HepG2 (cell line): ENCODE measurements around the gene AP2S1. TPM values are rescaled to one million over a fixed set of nuclear protein-coding genes. Genes with fewer than 3 reads are reported as not detected.

Experiments
- AKAP8 ChIP-seq: sonication (generic); formaldehyde crosslinking; IDR thresholded peaks from 2 replicates; pipeline ENCODE4 v1.5.1; 2020; ENCODE audit warnings: mild to moderate bottlenecking, missing genetic modification reagents
- HES4 ChIP-seq: sonication (generic); formaldehyde crosslinking; IDR thresholded peaks from 2 replicates; pipeline ENCODE4 v1.9.0; 2021; ENCODE audit warnings: mild to moderate bottlenecking, missing genetic modification reagents, borderline replicate concordance
- HNF1B ChIP-seq: sonication (generic); formaldehyde crosslinking; IDR thresholded peaks from 2 replicates; pipeline ENCODE4 v1.5.1; 2020; ENCODE audit warnings: mild to moderate bottlenecking, moderate library complexity, missing genetic modification reagents
- KLF15 ChIP-seq: sonication (generic); formaldehyde crosslinking; IDR thresholded peaks from 2 replicates; pipeline ENCODE4 v1.8.1; 2023; ENCODE audit warnings: borderline replicate concordance, mild to moderate bottlenecking, inconsistent platforms, missing genetic modification reagents, mixed read lengths
- LCORL ChIP-seq, 2 experiments: fragments of 450-650 bp in 1 of 2; sonication (generic) in 1 of 2; formaldehyde crosslinking in 1 of 2; IDR thresholded peaks; 2 replicates each; pipeline versions ENCODE4 v1.5.0 to v1.6.1; 2017 to 2020; ENCODE audit warnings: antibody characterized with exemption in 1 of 2, missing genetic modification reagents in 1 of 2
- MED13 ChIP-seq: sonication (generic); formaldehyde crosslinking; IDR thresholded peaks from 2 replicates; pipeline ENCODE4 v1.5.0; 2020; ENCODE audit warnings: missing genetic modification reagents
- RBAK ChIP-seq: sonication (generic); formaldehyde crosslinking; IDR thresholded peaks from 2 replicates; pipeline ENCODE4 v1.5.1; 2020; ENCODE audit warnings: mild to moderate bottlenecking, missing genetic modification reagents
- TEAD3 ChIP-seq: optimal IDR thresholded peaks from 2 replicates; pipeline ENCODE3; 2016; ENCODE audit warnings: borderline replicate concordance
- TFDP1 ChIP-seq: IDR thresholded peaks from 2 replicates; pipeline ENCODE4 v1.6.1; 2016; ENCODE audit warnings: missing compliant biosample characterization, missing genetic modification reagents, borderline replicate concordance
- ZNF10 ChIP-seq: sonication (generic); formaldehyde crosslinking; IDR thresholded peaks from 2 replicates; pipeline ENCODE4 v1.4.0; 2020; ENCODE audit warnings: mild to moderate bottlenecking, low read depth, missing genetic modification reagents, borderline replicate concordance
- ZNF205 ChIP-seq: IDR thresholded peaks from 2 replicates; pipeline ENCODE4 v1.6.1; 2018; ENCODE audit warnings: missing biosample characterization, missing genetic modification reagents
- ZNF34 ChIP-seq: sonication (generic); formaldehyde crosslinking; IDR thresholded peaks from 2 replicates; pipeline ENCODE4 v1.4.0; 2020; ENCODE audit warnings: mild to moderate bottlenecking, missing genetic modification reagents, borderline replicate concordance
- ZNF383 ChIP-seq: sonication (generic); formaldehyde crosslinking; IDR thresholded peaks from 2 replicates; pipeline ENCODE4 v1.4.0; 2020; ENCODE audit warnings: missing genetic modification reagents, mild to moderate bottlenecking, borderline replicate concordance
- ZNF446 ChIP-seq: sonication (generic); formaldehyde crosslinking; IDR thresholded peaks from 2 replicates; pipeline ENCODE4 v1.5.0; 2020; ENCODE audit warnings: mild to moderate bottlenecking, missing genetic modification reagents
- ZNF484 ChIP-seq: sonication (generic); formaldehyde crosslinking; IDR thresholded peaks from 2 replicates; pipeline ENCODE4 v1.5.1; 2020; ENCODE audit warnings: mild to moderate bottlenecking, low read depth, missing genetic modification reagents, borderline replicate concordance
- ZNF549 ChIP-seq: sonication (generic); formaldehyde crosslinking; IDR thresholded peaks from 2 replicates; pipeline ENCODE4 v1.5.0; 2020; ENCODE audit warnings: missing genetic modification reagents
- ZNF569 ChIP-seq: sonication (generic); formaldehyde crosslinking; IDR thresholded peaks from 2 replicates; pipeline ENCODE4 v1.5.0; 2020; ENCODE audit warnings: mild to moderate bottlenecking, missing genetic modification reagents, moderate library complexity, borderline replicate concordance
- ZNF766 ChIP-seq: sonication (generic); formaldehyde crosslinking; IDR thresholded peaks from 2 replicates; pipeline ENCODE4 v1.5.0; 2020; ENCODE audit warnings: missing genetic modification reagents, borderline replicate concordance
- ZNF768 ChIP-seq: sonication (generic); formaldehyde crosslinking; IDR thresholded peaks from 2 replicates; pipeline ENCODE4 v1.4.0; 2020; ENCODE audit warnings: missing genetic modification reagents
- polyA plus RNA-seq, 8 experiments: library from polyadenylated mRNA; depleted of rRNA in 3 of 8; stranded (reverse) in 7 of 8; unstranded in 1 of 8; fragments of >200 nt; fragmentation: Illumina TruSeq in 4 of 8; extraction: Trizol in 4 of 8; gene quantifications; 2 replicates each; pipeline versions ENCODE4 v1.2.1 to v1.2.3, GENCODE V29; 2011 to 2016; ENCODE audit warnings: low read depth in 4 of 8, missing spikeins in 1 of 8, mixed read lengths in 1 of 8; ENCODE audit not compliant: insufficient read depth in 1 of 8
- total RNA-seq, 5 experiments: library from RNA; depleted of rRNA; stranded (reverse); fragments of >200 nt; fragmentation: Illumina TruSeq; extraction: Trizol; gene quantifications; 2 replicates each; pipeline ENCODE4 v1.2.3, GENCODE V29; 2016; ENCODE audit warnings: low read depth in 1 of 5
- TF ChIP-seq, protein P1 (sequence below): sonication (generic); formaldehyde crosslinking; IDR thresholded peaks from 2 replicates; pipeline ENCODE4 v1.4.0; 2020; ENCODE audit warnings: missing genetic modification reagents
- TF ChIP-seq, protein P2 (sequence below): sonication (generic); formaldehyde crosslinking; IDR thresholded peaks from 2 replicates; pipeline ENCODE4 v1.8.0; 2022; ENCODE audit warnings: mild to moderate bottlenecking, missing genetic modification reagents, moderate library complexity

AP2S1 gene
- total and polyA plus RNA-seq, 2 of the 13 experiments (the other 11 are each of a cell fraction or from before 2014, with no cell fraction given) = 45.2 to 86.1 TPM

- TF ChIP-seq, protein P1, sequence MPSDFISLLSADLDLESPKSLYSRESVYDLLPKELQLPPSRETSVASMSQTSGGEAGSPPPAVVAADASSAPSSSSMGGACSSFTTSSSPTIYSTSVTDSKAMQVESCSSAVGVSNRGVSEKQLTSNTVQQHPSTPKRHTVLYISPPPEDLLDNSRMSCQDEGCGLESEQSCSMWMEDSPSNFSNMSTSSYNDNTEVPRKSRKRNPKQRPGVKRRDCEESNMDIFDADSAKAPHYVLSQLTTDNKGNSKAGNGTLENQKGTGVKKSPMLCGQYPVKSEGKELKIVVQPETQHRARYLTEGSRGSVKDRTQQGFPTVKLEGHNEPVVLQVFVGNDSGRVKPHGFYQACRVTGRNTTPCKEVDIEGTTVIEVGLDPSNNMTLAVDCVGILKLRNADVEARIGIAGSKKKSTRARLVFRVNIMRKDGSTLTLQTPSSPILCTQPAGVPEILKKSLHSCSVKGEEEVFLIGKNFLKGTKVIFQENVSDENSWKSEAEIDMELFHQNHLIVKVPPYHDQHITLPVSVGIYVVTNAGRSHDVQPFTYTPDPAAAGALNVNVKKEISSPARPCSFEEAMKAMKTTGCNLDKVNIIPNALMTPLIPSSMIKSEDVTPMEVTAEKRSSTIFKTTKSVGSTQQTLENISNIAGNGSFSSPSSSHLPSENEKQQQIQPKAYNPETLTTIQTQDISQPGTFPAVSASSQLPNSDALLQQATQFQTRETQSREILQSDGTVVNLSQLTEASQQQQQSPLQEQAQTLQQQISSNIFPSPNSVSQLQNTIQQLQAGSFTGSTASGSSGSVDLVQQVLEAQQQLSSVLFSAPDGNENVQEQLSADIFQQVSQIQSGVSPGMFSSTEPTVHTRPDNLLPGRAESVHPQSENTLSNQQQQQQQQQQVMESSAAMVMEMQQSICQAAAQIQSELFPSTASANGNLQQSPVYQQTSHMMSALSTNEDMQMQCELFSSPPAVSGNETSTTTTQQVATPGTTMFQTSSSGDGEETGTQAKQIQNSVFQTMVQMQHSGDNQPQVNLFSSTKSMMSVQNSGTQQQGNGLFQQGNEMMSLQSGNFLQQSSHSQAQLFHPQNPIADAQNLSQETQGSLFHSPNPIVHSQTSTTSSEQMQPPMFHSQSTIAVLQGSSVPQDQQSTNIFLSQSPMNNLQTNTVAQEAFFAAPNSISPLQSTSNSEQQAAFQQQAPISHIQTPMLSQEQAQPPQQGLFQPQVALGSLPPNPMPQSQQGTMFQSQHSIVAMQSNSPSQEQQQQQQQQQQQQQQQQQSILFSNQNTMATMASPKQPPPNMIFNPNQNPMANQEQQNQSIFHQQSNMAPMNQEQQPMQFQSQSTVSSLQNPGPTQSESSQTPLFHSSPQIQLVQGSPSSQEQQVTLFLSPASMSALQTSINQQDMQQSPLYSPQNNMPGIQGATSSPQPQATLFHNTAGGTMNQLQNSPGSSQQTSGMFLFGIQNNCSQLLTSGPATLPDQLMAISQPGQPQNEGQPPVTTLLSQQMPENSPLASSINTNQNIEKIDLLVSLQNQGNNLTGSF (CRISPR knock-in tag) = no peak
- TF ChIP-seq TFDP1 (CRISPR knock-in tag) (no peak), ZNF768 (CRISPR knock-in tag) (0 out of 2 replicates have a peak, but pooled peaks have one; percentile 18), HES4 (CRISPR knock-in tag) (no peak), ZNF383 (no peak), ZNF549 (CRISPR knock-in tag) (no peak), AKAP8 (CRISPR knock-in tag) (no peak), LCORL (IDR thresholded peaks at IDR 0.05) (no peak), LCORL (CRISPR knock-in tag; IDR thresholded peaks at IDR 0.05) (peak; percentile 66; the same call in 1 of the 2 replicates), KLF15 (CRISPR knock-in tag) (no peak), ZNF766 (no peak), ZNF569 (CRISPR knock-in tag) (no peak), MED13 (CRISPR knock-in tag) (no peak), RBAK (CRISPR knock-in tag) (no peak), ZNF34 (CRISPR knock-in tag) (no peak), HNF1B (CRISPR knock-in tag) (0 out of 2 replicates have a peak, but pooled peaks have one; percentile 28), ZNF205 (CRISPR knock-in tag) (no peak), TEAD3 (CRISPR knock-in tag) (no peak), ZNF446 (CRISPR knock-in tag) (no peak), ZNF484 (CRISPR knock-in tag) (no peak), ZNF10 (CRISPR knock-in tag) (no peak)
- TF ChIP-seq, protein P2, sequence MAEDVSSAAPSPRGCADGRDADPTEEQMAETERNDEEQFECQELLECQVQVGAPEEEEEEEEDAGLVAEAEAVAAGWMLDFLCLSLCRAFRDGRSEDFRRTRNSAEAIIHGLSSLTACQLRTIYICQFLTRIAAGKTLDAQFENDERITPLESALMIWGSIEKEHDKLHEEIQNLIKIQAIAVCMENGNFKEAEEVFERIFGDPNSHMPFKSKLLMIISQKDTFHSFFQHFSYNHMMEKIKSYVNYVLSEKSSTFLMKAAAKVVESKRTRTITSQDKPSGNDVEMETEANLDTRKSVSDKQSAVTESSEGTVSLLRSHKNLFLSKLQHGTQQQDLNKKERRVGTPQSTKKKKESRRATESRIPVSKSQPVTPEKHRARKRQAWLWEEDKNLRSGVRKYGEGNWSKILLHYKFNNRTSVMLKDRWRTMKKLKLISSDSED (CRISPR knock-in tag) = no peak
Measured at GRCh38 chr19:46803555-46803954, 47.1 kb downstream of the AP2S1 start (continued).
